Hypothalamus (tissue), 51 donors: ENCODE results near the gene TM2D3.

Experiments
- DNase-seq, 51 donors: peaks; one replicate each; lab custom pipeline; 2025; lab: John Stamatoyannopoulos, UW

TM2D3 gene

GRCh38 chr15:101652098-101652785, at the start of gene TM2D3:
TSS of gene TM2D3 (minus strand) at chr15:101652381. CDS start at chr15:101652361, 20 bp downstream.
- peak; percentile 30 to 95 (median 84) for DNase-seq

GRCh38 chr15:101698314-101698713, 46.1 kb upstream of the TM2D3 start:
- DNase-seq, result no peak

GRCh38 chr15:101697488-101697887, 45.3 kb upstream of the TM2D3 start:
- no peak for DNase-seq

DNA sequence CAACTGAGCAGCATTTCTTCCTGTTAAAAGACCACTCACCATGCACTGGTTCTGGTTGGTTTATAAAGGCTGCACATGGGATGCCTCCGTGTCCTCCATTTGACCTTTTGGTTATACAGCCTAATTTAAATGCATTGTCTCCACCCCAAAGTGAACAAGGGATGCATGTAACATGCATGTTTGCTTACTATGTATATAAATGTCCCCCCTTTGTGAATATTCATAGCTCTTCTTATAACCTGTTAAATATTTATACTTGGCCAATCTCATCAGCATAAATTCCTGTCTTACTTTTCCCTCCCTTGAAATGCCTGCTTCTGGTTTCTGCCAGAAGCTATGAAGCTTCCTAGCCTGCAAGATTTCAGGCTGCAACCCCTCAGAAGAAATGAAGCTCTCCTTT, 44.6 kb upstream of the TM2D3 start:
- no peak for DNase-seq

DNA sequence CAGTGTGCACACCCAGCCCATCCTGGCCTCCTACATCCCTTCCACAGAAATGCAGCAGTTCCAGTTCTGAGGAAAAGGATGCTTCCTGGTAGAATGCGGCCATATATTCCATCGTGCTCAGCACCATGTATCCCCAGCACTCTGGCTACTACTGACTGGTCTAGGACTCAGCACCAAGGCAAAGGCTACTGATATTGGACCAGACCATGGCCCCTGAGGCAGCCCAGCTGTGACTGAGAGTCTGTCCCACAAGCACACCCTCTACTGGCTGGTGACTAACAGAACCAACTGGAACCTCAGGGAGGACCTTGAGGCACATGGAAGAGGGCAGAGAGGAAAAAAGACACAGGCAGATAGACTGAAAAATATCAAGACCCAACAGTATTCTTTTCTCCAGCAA, 42.1 kb upstream of the TM2D3 start:
- no peak for DNase-seq

DNA sequence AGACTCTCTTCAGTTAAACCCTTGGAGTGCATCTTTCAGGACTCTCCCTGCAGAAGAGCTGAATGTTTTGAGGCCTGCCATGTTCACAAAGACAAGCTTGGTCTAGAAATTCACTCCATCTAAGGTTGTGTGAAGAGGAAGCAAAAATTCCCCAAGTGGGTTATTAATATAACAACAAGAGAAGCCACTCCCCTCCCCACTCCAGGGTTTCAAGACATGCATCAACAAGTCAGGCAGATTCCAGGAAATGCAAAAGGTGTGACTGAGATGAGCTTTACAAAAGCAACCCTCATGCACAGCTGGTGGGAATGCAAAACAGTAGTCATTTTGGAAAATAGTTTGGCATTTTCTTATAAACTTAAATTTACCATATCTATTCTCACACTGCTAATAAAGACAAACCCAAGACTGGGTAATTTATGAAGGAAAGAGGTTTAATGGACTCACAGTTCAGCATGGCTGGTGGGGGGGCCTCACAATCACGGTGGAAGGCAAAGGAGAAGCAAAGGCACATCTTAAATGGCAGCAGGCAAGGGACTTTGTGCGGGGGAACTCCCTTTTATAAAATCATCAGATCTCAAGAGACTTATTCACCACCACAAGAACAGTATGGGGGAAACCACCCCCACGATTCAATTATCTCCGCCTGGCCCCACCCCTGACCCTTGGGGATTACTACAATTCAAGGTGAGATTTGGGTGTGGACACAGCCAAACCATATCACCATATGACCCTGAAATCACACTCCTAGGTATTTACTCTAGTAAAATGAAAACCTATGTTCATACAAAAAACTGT, 40.8 kb upstream of the TM2D3 start:
- no peak for DNase-seq

GRCh38 chr15:101689901-101690300, 37.7 kb upstream of the TM2D3 start:
- no peak for DNase-seq

DNA sequence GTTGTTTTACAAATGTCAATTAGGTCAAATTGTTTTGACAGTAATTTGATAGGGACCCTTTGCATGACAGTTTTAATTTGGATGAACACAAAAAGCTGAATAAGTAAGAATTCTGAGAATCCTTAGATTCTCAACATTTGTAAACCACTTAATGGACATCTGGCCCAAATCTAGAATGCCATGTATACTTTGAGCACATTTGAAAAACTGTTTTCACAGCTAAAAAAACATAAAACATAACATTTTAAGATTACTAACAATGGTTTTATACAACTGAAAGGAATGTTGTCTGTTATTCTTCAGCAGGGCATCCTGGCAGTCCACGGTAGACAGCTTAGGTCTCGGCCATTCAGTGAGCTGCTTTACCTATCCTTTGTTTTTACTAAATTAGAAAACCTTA, 34.5 kb upstream of the TM2D3 start:
- no peak for DNase-seq

DNA sequence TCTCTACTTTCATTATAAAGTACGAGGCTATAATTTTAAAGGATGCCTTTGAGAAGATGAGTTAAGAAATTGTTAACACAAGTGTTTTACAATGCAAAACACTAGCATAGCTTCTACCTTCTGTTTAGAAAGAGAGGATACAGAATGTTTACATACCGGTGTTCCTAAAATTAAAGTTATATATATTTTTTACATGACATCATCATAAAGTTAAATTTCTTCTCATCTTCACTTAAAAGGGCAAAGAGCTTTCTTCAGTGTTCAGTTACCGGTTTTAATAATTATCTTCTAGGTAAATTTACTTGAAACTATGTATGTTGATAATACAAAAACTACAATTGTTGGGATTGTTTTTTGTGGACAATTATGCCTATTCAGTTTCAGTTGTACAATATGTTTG, 32.7 kb upstream of the TM2D3 start:
- DNase-seq, result no peak

DNA sequence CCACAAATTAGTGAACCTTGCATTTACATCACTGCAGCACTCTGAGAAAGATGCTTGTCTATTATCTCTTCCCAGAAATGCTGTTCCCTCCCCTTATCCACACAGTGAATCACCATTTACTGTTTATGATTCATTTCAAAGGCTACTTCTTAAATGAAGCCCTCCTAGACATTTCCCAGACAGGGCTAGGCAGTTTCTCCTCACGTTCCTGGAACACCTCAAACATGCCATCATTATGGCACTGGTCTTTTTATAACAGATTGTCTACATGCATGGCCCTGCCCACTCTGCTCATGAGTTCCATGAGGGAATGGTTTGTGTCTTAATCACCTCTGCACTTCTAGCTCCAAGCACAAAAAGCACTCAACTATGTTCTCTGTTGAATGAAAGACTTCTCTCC, 32.2 kb upstream of the TM2D3 start:
- no peak for DNase-seq

DNA sequence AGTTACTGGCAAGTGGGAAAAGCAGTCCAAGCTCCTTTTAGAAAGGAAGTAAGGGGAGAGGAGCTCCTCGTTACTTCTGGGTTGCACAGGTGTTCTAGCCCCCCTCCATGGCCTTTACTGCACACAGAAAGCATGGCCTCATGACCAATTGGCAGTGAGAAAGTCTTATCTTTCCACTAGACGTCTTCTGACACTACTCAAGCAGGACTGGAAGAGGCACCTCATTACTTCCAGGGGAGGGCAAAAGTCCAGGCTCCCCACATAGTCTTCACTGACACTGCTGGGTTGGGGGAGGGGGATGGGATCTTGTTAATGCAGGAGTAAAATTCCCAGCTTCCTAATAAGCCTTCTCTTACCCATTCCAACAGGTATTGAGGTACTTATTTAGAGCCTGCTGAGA, 27.6 kb upstream of the TM2D3 start:
- DNase-seq, result no peak

DNA sequence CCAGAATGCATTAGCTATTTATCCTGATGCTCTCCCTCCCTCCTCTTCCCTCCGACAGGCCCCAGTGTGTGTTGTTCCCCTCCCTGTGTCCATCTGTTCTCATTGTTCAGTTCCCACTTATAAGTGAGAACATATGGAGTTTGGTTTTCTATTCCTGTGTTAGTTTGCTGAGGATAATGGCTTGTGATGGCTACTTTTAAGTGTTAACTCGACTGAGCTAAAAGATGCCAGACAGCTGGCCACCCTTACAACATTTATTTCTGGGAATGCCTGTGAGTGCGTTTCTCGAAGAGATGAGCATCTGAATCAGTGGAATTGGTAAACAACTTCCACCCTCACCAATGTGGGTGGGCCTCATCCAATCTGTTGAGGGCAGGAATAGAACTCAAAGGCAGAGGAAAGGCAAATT, 24.7 kb upstream of the TM2D3 start:
- peak in 1 of 51 donors; percentile 28 for DNase-seq

DNA sequence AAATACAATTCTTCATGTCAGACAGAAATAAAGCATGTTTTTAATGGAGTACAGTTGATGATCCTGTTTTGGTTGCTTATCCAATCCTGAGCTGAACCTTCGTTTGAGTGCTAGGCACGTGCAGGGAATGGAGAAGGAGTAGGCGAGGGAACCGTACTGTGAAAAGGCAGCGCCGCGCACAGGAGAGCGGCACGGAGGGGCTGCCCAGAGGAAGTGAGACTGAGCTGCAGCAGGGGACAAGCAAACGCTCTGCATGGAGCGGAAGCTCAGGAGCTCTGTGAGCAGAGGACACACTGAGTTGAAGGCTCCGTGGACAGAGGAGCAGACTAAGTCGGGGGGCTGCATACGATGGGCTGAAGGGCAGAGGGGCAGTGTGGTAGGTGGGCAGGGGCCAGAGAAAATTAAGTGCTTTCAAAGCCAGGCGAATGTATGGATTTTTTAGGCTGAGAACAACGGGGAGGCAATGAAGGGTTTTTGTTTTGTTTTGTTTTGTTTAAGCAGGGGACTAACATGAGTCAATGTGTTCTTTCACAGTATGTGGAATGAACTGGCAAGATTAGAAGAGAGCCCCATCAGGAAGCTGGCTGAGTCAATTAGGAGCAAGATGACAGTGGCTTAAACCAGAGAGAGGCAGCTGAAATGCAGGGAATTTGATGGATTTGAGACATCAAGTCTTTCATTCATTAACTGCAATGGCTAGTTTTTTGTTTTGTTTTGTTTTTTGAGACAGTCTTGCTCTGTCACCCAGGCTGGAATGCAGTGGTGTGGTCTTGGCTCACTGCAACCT, 23.8 kb upstream of the TM2D3 start:
- peak in 9 of 51 donors; percentile 4 to 55 (median 18) for DNase-seq

GRCh38 chr15:101675015-101675414, 22.8 kb upstream of the TM2D3 start:
- DNase-seq, result no peak

GRCh38 chr15:101672298-101672697, 20.1 kb upstream of the TM2D3 start:
- DNase-seq, result no peak

- DNase-seq, result no peak
Measured at GRCh38 chr15:101669744-101670143, 17.6 kb upstream of the TM2D3 start.

DNA sequence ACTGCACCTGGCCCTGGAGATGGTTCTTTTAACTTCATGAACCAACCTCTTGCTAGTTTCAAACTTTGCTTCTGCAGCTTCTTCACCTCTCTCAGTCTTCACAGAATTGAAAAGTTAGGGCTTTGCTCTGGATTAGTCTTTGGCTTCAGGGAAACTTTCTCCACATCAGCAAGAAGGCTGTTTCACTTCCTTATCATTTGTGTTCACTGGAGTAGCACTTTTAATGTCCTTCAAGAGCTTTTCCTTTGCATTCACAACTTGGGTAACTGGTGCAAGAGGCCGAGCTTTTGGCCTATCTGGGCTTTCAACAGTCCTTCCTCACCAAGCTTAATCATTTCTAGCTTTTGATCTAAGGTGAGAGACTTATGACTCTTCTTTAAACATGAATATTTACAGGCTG, 15.7 kb upstream of the TM2D3 start:
- no peak for DNase-seq

DNA sequence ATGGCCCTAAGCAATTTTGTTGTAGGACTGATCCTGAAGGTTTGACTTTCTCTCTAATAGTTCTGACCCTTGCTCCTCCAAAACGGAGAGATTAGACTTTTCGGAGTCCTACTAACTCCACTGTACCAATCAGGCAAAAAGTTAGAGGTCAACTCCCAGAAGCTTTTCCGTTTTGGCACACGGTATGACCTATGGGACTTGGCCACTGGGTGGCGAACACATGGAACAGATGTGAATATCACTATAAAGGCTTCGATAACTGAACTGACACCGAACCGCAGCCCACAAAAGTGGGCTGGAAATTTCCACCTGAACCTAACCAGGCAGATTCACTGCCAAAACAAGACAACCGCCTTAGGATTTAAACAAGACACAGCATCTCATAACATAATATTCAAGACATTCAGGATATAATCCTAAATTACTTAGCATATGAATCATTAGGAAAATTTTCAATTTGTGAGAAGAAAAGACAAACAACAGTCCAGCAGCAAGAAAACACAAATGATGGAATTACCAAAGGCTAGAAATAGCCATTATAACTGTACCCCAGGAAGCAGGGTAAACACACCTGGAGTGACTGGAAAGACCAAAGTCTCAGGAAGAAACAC, 12.2 kb upstream of the TM2D3 start:
- DNase-seq, result peak in 8 of 51 donors; percentile 6 to 40 (median 22)

DNA sequence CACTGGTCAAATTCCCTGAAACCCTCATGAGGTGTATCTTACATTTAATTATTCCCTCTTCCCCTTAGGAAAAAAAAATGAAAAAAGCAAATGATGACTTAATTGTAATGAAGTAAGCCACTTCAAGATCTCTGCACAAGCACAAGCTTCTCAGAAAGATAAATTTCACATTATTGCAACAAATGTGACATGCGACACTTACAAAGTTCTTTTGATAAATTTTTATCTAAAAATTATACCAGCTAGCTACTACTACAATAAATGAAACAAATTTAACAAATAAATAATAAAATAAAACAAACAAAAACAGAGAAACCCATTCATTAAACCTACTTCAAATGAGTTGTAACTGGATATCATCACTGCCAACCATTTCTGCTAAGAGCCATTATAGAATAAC, 10.0 kb upstream of the TM2D3 start:
- no peak for DNase-seq

DNA sequence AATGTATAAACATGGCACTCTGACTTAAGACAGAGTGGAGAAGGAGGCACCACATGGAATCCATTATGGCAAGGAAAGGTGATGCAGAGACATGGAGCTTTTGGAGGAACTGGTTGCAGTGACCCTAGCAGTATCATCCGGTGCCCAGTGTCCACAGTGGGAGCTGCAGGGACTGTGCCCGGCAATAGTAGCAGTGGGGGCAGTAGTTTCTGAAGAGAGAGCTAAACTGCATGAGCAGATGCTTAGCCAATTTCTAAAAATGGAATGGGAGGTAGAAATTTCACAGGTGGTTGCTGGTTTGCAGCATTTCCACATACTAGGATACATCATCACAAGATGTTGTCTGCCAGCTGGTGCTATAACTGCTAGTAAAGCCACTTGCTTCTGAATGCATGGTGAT, 7.8 kb upstream of the TM2D3 start:
- DNase-seq, result no peak
